HG02571 (cell line): Measurements from ENCODE around the gene LCA5.
A peak's percentile ranks its signal among the peaks of the same experiment; 100 is the strongest.
"Not testable (repeated sequence)": the region's sequence is repeated elsewhere in the genome, so short reads cannot be mapped to it uniquely, and the experiment has no call there.

Experiments
- ATAC-seq: cut with Tn5 transposase; IDR thresholded peaks from one replicate; pipeline ENCODE4 v1.9.1; 2021; ENCODE audit warnings: mild to moderate bottlenecking, moderate library complexity; ENCODE audit not compliant: unreplicated experiment

Gene LCA5

DNA sequence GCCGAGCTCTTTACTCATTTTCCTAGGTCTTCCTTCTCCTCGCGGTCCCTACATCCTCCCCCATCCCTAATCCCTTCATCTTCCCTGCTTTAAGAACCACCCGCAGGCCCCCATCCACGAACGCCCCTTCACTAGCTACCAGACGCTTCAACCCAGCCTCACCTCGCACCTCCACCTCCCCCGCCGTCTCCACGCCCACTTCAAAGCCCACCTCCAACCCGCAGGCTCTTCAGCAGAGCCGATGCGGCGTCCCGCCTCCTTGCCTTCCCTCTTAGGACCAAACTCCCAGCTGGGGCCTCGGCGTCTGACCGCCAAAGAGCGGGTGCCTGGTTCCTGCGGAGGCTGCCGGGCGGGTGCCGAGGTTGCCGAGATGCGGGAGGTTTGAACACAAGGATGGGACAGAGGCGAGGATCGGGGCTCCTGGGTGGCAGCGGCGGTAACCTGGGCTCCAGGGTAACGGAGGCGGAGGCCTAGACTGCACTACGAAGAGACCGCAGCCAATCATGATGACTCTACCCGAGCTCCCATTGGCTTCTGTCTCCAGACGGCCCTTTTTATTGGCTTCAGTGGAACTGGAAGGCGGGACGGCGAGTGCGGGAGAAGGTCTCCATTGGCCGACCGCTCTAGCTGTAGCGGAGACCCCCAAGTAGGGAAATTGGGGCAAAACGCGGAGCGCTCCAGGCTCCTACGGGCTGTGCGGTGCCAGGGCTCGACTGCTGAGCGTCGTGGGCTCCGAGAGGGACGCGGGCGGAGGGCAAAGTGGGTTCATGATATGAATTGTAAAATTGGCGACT is at the start of gene LCA5:
TSS of gene LCA5 (minus strand) at position 477 of the 794 bp plus-strand sequence. CDS start 18,536 bp downstream, outside the sequence.
- peak; percentile 100 for ATAC-seq

DNA sequence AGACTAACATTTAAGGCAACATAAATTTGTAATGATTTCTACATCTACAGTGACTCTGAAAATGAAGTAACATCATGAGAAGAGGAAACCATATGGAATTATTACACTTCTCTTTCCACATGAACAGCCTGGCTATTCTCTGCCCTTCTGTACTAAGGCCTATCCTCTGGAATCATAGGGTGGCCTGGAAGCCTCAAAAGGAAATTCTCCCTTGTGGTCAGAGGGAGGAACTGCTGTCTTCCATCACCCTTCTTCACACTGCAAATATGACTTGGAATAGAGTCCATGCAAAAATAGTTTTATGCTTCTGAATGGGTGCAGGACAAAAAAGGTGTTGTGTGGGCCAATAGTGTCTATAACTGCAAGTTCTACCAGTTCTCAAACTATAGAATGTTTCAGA is 49.3 kb upstream of the LCA5 start:
- no peak for ATAC-seq

- ATAC-seq = no peak
Observed at GRCh38 chr6:79584332-79584731, 47.1 kb upstream of the LCA5 start.

DNA sequence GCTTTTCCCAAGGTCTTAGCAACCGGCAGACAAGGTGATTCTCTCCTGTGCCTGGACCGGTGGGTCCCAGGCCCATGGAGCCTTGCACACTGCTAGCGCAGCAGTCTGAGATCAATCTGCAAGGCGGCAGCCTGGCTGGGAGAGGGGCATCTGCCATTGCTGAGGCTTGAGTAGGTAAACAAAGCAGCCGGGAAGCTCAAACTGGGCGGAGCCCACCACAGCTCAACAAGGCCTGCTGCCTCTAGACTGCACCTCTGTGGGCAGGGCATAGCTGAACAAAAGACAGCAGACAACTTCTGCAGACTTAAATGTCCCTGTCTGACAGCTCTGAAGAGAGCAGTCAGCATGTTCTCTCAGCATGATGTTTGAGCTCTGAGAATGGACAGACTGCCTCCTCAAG is 40.7 kb upstream of the LCA5 start:
- ATAC-seq = not testable (repeated sequence)

DNA sequence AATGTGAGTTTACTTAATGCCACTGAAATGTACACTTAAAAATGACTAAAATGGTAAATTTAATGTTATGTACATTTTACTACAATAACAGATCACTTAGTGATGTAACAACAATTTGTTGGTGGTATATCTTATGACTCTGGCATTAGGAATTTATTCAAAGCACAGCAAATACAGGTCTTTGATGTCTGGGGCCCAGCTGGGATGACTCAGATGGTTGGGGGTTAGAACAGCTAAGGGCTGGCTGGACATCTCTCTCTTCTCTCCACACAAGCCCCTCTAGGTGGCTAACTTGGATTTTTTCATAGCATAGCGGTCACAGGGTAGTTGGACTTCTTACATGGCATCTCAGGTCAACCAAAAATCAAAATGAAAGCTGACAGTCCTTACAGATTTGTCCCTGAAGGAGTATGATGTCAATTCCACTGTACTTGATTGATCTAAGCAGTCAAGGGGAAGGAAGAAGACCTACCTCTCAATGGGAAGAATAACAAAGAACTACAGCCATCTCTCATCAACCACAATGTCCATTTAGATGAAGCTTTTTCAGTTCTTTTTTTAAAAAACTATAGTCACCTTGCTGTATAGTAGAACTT is 37.5 kb upstream of the LCA5 start:
- no peak for ATAC-seq

- ATAC-seq = no peak
Observed at GRCh38 chr6:79574174-79574573, 36.9 kb upstream of the LCA5 start.

DNA sequence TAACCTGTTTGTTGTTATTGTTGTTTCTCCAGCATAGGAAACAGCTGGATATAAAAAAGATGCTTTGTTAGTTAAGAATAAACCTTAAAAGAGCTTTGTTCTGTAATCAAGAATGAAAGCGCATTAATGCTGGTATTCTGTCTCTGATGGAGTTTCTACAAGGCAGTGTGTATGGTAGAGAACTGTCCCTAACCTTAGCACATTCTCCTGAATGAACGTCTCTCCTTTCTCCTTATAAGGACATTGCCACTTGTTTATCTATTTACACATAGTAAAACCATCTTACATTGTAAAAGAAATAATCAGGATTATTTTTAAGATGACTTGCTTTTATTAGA is 33.8 kb upstream of the LCA5 start:
- ATAC-seq = peak; percentile 24

- peak; percentile 83 for ATAC-seq
Observed at GRCh38 chr6:79570129-79571029, 33.1 kb upstream of the LCA5 start.

- ATAC-seq = no peak
Observed at GRCh38 chr6:79568996-79569395, 31.8 kb upstream of the LCA5 start.

- ATAC-seq = no peak
Observed at GRCh38 chr6:79564636-79565035, 27.4 kb upstream of the LCA5 start.

DNA sequence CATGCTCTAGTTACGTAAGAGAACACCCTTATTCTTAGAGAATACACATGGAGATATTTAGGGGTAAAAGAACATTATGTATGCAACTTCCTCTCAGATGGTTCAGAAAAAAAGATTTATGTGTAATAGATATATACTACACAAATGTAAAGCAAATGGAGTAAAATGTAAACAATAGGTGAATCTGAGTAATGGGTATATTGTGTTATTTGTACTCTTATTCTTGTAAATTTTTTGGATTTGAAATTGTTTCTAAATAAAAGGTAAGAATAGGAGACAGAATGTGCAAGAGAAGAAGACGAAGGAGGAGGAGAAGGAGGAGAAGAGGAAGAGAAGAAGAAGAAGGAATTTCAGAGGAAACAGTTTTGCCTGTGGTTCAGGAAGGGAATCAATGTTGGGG is 22.5 kb upstream of the LCA5 start:
- no peak for ATAC-seq

- ATAC-seq = no peak
Observed at GRCh38 chr6:79557673-79558467, 20.6 kb upstream of the LCA5 start.

DNA sequence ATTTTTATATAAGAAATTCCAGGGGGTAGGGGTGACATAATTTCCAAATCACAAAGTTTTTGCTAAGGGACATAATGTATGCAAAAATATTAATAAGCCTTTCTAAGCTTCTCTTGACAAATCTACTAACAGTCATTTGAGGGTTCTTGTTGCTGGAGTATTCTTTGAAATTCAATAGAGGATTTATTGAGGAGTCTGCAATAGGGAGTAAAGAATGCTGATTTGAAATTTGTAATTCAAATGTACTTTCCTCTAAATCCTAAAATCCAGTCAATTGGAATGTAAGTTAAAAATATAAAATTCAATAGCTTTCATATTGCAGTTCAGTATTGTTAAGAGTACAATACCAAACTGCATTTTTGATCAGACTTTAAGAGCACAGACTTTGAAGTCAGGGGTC is 17.1 kb upstream of the LCA5 start:
- no peak for ATAC-seq

DNA sequence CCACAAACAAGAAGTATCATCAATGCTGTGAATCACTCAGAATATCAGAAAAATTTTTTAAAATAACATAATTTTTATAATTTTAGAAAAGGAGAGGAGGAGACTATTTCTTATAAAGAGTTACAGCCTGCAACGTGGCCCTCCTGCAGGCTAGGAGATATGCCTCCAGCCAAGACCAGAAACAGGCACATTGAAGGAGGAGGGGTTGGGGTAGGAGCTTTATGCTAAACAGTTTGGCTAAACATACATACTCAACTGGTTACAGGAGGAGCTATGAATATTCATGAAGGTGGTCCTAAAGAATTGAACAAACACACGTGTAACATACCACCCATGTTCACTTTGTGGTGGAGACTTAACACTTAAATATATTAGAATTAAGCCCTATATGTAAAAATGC is 14.2 kb upstream of the LCA5 start:
- ATAC-seq = no peak

DNA sequence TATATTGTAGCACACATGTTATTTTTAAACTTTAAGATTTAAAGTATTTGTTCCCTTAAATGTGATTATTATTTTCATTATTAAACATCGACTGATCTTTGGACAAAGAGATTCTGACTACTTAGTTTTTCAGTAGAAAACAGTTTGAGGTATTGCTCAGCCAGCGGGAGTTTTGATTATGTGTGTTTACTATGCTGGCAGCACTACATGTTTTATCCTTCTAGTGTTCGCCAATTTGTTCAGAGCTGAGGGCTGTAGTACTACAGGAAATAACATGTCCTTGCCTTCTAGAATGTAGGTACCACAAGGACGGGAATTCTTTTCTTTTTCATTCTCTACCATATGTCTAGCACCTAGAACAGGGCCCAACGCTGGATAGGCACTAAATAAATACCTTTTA is 11.1 kb upstream of the LCA5 start:
- no peak for ATAC-seq

DNA sequence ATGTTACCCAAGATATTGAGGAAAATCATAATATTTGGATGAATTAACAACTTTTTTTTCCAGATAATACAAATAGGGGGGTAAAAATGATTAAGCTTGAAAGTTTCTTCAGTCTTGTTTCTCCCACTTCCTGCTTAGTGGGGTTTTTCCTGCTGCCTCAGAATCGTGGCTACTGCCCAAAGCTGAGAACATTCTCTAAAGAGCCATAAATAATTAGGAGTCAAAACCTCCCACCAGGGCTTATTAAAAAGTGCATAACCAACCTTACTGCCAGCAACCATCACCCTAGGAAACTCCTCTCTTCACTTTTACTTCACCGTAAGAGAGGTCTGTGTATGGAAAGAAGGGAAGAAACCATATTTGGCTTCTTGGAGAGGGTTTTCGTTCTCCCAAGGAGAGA is 9.0 kb upstream of the LCA5 start:
- no peak for ATAC-seq

DNA sequence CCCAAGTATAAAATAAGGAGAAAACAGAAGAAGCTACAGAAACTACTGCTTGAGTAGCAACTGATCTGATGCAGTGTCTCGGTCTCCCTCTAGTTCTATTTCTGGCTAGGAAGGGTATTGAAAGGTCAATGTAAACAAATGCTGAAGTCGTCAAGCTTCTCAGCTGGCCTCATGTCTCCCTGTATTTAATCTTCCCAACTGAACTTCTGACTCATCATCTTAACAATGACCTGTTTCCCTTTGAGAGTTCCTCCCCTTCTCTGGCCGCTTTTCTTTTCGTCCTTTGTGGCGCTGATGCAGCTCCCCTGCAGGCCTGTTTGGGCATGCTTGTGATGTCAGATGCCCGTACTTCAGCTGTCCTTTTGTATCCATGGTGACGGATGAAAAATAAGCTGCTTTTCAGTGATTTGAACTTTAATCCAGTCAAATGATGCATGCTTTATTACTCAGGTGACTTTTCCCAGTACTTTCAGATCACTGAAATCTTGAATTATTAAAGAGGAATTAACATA is 7.8 kb upstream of the LCA5 start:
- ATAC-seq = peak; percentile 81

DNA sequence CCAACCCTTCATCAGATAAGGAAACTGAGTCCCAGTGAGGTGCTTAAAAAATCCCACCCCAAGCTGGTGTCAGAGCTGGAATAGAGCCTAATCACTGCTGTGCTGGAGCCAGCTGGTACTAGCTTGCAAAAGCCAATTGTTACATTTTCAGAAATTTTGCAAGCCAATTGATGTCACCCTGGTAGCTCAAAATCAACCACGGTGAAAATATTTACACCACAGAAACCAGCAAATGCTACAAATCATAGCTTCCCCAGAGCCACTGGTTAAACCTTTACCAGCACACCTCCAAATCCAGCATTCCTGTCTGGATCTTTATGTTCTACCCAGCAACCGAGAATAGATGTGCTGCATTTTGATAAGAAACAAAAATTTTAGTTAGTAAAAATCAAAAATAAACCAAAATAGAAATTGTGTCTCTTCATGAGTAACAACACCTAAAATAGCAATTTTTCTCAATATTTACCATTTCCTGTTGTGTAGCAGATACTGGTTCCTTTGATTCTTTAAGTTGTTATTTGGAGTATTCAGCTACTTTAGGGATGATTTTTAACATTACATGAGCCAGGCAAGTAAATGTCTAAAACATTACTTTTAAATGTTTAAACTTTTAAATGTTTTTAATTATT is 7.2 kb upstream of the LCA5 start:
- peak; percentile 44 for ATAC-seq

- ATAC-seq = no peak
Observed at GRCh38 chr6:79543886-79544285, 6.7 kb upstream of the LCA5 start.

DNA sequence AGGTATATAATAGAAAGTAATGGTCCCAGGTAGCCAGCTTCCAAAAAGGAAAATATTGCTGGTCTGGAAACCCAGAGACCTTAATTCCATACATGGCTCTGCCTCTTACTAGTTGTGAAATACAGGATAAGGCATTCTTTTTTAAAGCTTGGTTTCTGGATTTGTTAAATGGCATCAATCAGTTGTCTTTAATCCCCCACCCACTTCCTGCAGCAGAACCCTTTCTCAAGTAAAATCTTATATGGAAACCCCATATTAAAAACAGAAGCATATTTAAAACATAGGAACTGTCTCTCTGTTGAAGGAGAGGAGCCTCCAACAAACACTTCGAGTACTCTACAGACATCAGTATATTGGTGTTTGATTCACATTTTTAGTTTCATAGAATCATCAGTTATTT is 6.2 kb upstream of the LCA5 start:
- ATAC-seq = no peak
